Measurements from ENCODE around the gene UVRAG. TPM values are rescaled to one million over a fixed set of nuclear protein-coding genes. Genes with fewer than 3 reads are reported as not detected.

The UVRAG gene
- total RNA-seq, 2 donors from 2014 or later: 12.8 to 13.7 TPM

DNA sequence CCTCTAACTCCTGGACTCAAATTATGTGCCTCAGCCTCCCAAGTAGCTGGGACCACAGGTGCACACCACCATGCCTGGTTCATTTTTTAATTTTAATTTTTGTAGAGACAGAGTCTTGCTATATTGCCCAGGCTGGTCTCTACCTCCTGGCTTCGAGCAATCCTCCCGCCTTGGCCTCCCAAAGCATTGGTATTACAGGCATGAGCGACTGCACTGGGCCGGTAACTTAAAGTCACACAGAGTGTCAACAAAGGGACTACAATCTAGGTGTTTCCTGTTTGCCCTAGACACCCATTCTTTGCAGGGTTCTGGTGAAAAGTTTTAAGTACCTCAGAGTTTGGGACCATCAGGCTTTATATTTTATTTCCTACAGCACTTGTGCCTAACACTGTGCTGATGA lies 8.4 kb downstream of the UVRAG start:
- Histone ChIP-seq H3K4me1 (peaks cover 4% of the 10 kb centered on the region), H3K27me3 (no peaks in the 10 kb centered on the region), H3K9me3 (no peaks in the 10 kb centered on the region), H3K36me3 (no peaks in the 10 kb centered on the region), H3K27ac (no peak overlapping the region), H3K9ac (ENCODE audit: low read depth in 2 of 2, low read length in 2 of 2) (no peak overlapping the region), H3K4me3 (no peak overlapping the region)
- intact Hi-C loops (cut with DNase I): no loop called here
- DNase-seq: no peak
- TF ChIP-seq CTCF (IDR thresholded peaks at IDR 0.05): no peak

DNA sequence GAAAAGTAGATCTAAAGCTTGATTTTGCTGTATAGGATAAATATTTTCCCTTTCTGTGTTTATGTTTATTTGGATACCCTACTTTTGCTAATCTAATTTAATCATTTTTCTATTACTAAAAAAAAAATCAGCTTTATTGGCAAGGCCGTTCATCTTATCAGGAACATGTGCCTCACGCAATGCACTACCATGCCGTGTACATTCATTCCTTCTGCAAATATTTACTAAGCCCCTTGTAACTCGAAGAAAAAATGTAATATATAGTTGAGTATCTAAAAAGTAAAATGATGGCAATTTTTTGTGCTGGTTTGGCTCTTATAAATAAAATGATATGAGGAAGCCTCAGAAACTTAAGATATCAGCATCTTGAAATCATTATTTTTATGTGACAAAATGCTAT lies 8.9 kb downstream of the UVRAG start:
- no peaks in the 10 kb centered on the region for H3K36me3 ChIP-seq
- no peak overlapping the region for H3K9ac ChIP-seq (ENCODE audit: low read depth in 2 of 2, low read length in 2 of 2)
- no peak for TF ChIP-seq CTCF (IDR thresholded peaks at IDR 0.05)
- no peak overlapping the region for H3K4me3 ChIP-seq
- no peaks in the 10 kb centered on the region for H3K27me3 ChIP-seq
- no peak for DNase-seq
- intact Hi-C loops (cut with DNase I): no loop called here
- no peaks in the 10 kb centered on the region for H3K9me3 ChIP-seq
- no peak overlapping the region for H3K27ac ChIP-seq
- H3K4me1 ChIP-seq: peaks cover 4% of the 10 kb centered on the region

- no peak for DNase-seq
- no peak overlapping the region for H3K4me3 ChIP-seq
- no peak for TF ChIP-seq CTCF (IDR thresholded peaks at IDR 0.05)
- intact Hi-C loops (cut with DNase I): no loop called here
- no peaks in the 10 kb centered on the region for H3K27me3 ChIP-seq
- no peaks in the 10 kb centered on the region for H3K36me3 ChIP-seq
- H3K27ac ChIP-seq: peak overlapping the region; percentile 54
- no peaks in the 10 kb centered on the region for H3K9me3 ChIP-seq
- peaks cover 4% of the 10 kb centered on the region for H3K4me1 ChIP-seq
- peak overlapping the region in 1 of 2 donors; percentile 12 for H3K9ac ChIP-seq (ENCODE audit: low read depth in 2 of 2, low read length in 2 of 2)
Measured at GRCh38 chr11:75826461-75827230, 11.6 kb downstream of the UVRAG start.

DNA sequence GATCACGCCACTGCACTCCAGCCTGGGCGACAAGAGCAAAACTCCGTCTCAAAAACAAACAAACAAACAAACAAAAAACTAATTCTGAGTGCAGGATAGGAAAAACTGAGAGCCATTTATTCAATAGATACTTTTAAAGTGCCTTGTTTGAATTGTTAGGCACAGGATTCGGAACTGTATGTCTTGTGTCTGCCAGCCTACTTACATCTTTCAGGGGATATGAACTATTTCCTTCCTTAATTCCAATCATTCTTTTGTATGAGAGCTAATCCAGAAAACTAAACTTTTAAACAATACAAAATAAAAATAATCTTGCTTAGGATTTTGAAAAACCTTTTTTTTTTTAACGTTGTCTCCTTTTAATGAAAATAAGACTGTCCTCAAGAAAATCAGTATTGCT lies 12.6 kb downstream of the UVRAG start:
- no peaks in the 10 kb centered on the region for H3K27me3 ChIP-seq
- no peak for DNase-seq
- H3K4me1 ChIP-seq: peaks cover 4% of the 10 kb centered on the region
- H3K9ac ChIP-seq (ENCODE audit: low read depth in 2 of 2, low read length in 2 of 2): no peak overlapping the region
- H3K36me3 ChIP-seq: no peaks in the 10 kb centered on the region
- intact Hi-C loops (cut with DNase I): no loop called here
- no peak for TF ChIP-seq CTCF (IDR thresholded peaks at IDR 0.05)
- H3K4me3 ChIP-seq: no peak overlapping the region
- H3K27ac ChIP-seq: no peak overlapping the region
- H3K9me3 ChIP-seq: no peaks in the 10 kb centered on the region

DNA sequence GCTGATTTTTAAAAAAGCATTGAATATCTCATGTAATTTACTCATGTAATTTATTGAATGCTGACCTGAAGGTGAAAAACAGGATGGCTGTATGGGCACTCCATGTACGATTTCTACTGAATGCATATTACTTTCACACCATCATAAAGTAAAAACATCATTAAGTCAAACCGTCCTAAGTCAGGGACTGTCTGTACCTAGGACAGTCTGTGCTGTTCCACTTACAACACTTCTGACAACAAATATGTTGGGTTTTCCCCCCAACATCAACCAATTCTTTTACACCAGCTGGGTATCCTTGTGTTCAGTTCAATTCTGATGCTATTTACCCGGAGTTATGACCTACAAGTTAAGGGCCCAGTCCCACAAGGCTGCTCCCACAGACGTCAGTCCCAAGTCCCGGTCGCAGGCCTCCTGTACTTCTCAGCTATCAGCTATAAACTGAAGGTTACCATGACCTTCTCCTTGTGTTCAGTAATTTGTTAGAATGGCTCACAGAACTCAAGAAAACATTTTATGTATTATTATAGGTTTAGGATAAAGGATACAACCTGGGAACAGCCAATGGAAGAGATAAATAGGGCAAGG lies 17.0 kb downstream of the UVRAG start:
- no peaks in the 10 kb centered on the region for H3K9me3 ChIP-seq
- no peak overlapping the region for H3K4me3 ChIP-seq
- intact Hi-C loops (cut with DNase I): no loop called here
- H3K9ac ChIP-seq (ENCODE audit: low read depth in 2 of 2, low read length in 2 of 2): no peak overlapping the region
- no peaks in the 10 kb centered on the region for H3K4me1 ChIP-seq
- no peak overlapping the region for H3K27ac ChIP-seq
- DNase-seq: no peak
- no peaks in the 10 kb centered on the region for H3K36me3 ChIP-seq
- H3K27me3 ChIP-seq: no peaks in the 10 kb centered on the region
- TF ChIP-seq CTCF (IDR thresholded peaks at IDR 0.05): no peak
